HG02970 (cell line): Measurements from ENCODE around the gene VIT.

Source experiments
- ATAC-seq: cut with Tn5 transposase; IDR thresholded peaks from one replicate; pipeline ENCODE4 v1.9.1; 2021; ENCODE audit warnings: mild to moderate bottlenecking, moderate library complexity, moderate number of reproducible peaks; ENCODE audit not compliant: unreplicated experiment, low FRiP score

The VIT gene

GRCh38 chr2:36854241-36854640, 157.7 kb downstream of the VIT start:
- ATAC-seq = no peak

- ATAC-seq = no peak
Measured at GRCh38 chr2:36855429-36855828, 158.9 kb downstream of the VIT start.

- no peak for ATAC-seq
Measured at GRCh38 chr2:36857713-36858112, 161.2 kb downstream of the VIT start.

DNA sequence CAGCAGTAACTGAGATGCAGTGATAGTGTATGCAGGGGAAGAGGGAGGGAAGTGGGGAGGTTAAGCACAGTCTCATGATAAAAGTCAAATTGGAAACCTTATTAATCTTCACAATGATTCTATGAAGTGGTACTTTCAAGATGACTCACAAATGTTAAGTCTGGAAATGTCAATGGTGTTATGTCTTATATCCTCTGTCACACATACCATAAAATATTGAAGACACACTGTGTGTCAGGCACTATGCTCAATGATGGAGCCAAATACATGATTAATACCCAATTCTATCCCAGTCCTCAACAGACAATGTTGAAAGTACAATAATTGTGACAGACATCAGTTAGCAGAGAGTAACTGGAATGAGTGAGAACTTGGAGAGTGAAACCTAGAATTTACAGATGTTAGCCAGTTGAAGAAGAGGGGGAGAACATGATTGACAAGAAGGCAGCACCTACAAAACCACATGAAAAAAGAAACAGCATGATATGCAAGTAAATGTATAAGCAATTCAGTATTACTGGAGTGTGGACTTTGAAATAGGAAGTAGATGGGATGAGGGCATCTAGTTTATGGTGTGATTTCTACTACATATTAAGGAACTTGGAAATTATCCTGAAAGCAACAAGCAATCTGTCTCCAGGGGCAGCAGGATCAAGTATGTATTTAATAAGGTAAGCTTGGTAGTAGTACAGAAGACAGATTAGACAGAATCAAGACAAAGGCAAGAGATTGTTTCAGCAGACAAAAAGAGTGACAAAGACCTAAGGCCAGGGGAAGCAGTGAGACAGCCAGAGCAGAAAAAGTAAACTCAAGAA, 162.3 kb downstream of the VIT start:
- ATAC-seq = no peak

DNA sequence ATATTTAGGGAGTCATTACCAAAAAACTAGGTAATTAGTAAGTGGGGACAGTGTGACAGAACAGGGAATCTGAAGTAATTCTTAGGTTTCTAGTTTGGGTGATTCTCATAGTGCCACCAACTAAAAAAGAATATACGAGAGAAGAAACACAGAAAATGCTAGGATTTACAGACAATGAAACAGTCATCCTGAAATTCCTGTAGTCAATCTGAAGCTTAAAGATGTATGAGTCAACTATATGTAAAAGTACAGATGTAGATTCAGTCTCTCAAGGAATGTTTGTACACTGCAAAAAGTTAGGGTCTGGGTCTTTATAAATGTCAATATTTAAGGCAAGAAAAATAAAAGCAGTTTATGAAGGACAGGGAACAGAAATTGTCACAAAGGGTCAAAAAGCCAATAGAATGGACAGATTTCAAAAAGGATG, 162.9 kb downstream of the VIT start:
- no peak for ATAC-seq

GRCh38 chr2:36861896-36862295, 165.4 kb downstream of the VIT start:
- ATAC-seq = no peak
